Endodermal cell (in vitro differentiated cells): ENCODE data around the gene THAP11. TPM values are rescaled to one million over a fixed set of nuclear protein-coding genes. Genes with fewer than 3 reads are reported as not detected.

ENCODE experiments used
- DNase-seq: peaks from one replicate; pipeline ENCODE4 v3.0.0-alpha.2; 2017
- H3K27ac ChIP-seq: 2 replicates; pipeline ENCODE4 v1.5.1; 2013; ENCODE audit warnings: mild to moderate bottlenecking, low read depth, low read length, moderate library complexity
- H3K27me3 ChIP-seq: 2 replicates; pipeline ENCODE4 v1.6.1; 2013; ENCODE audit warnings: mild to moderate bottlenecking, low read length, moderate library complexity; ENCODE audit not compliant: insufficient read depth, control insufficient read depth, poor library complexity, severe bottlenecking
- H3K36me3 ChIP-seq: 2 replicates; pipeline ENCODE4 v1.7.0; 2013; ENCODE audit warnings: mild to moderate bottlenecking, low read length, moderate library complexity; ENCODE audit not compliant: control insufficient read depth, insufficient read depth
- H3K4me1 ChIP-seq: one replicate; pipeline ENCODE4 v1.7.0; 2013; ENCODE audit warnings: low read length; ENCODE audit not compliant: control insufficient read depth, insufficient read depth
- H3K4me3 ChIP-seq: 2 replicates; pipeline ENCODE4 v1.5.1; 2013; ENCODE audit warnings: mild to moderate bottlenecking, low read length, moderate library complexity
- H3K9ac ChIP-seq: 2 replicates; pipeline ENCODE4 v1.6.1; 2013; ENCODE audit warnings: mild to moderate bottlenecking, low read length, moderate library complexity; ENCODE audit not compliant: poor library complexity, severe bottlenecking; ENCODE audit errors: extremely low read depth
- H3K9me3 ChIP-seq: 2 replicates; pipeline ENCODE4 v1.6.1; 2013; ENCODE audit warnings: mild to moderate bottlenecking, low read length, moderate library complexity; ENCODE audit not compliant: control insufficient read depth
- H3K27ac Mint-ChIP-seq: 2 replicates; pipeline ENCODE4 v1.8.0; 2020; ENCODE audit warnings: mixed read lengths
- H3K27me3 Mint-ChIP-seq: 2 replicates; pipeline ENCODE4 v1.8.0; 2021; ENCODE audit warnings: mild to moderate bottlenecking, mixed read lengths; ENCODE audit not compliant: insufficient read depth
- H3K36me3 Mint-ChIP-seq: 2 replicates; pipeline ENCODE4 v1.8.0; 2020; ENCODE audit warnings: low read depth, mixed read lengths
- H3K4me1 Mint-ChIP-seq: 2 replicates; pipeline ENCODE4 v1.8.0; 2020; ENCODE audit warnings: mixed read lengths
- H3K4me3 Mint-ChIP-seq: 2 replicates; pipeline ENCODE4 v1.8.0; 2020; ENCODE audit warnings: mild to moderate bottlenecking, moderate library complexity, mixed read lengths
- H3K9me3 Mint-ChIP-seq: 2 replicates; pipeline ENCODE4 v1.8.0; 2020; ENCODE audit warnings: mild to moderate bottlenecking, mixed read lengths
- CTCF ChIP-seq: fragments of 200-600 bp; sonication (generic); conservative IDR thresholded peaks from 2 replicates; pipeline ENCODE4 v1.5.0; 2021; ENCODE audit warnings: antibody characterized with exemption, mild to moderate bottlenecking
- WGBS, 2 experiments: methylation state at CpG; one replicate each; pipeline versions ENCODE4 v1.1.5 to v1.1.7; 2013; ENCODE audit warnings: missing lambda C conversion rate in 2 of 2, mixed read lengths in 1 of 2; ENCODE audit not compliant: insufficient coverage in 1 of 2, insufficient read length in 1 of 2; 5-methylcytosine and 5-hydroxymethylcytosine counted together
- total RNA-seq, 2 donors: library from RNA; stranded (reverse); fragmentation: NEBNext Ultra II Directional in 1 of 2; extraction: Animal tissue kit (Norgen Biotek cat#: 25700) in 1 of 2; gene quantifications; 2 replicates in 1 of 2; 3 replicates in 1 of 2; pipeline ENCODE4 v1.2.1, GENCODE V29; 2021

Gene THAP11
- total RNA-seq, 2 donors from 2014 or later, result 28.0 to 32.9 TPM

- Mint-ChIP-seq H3K9me3 (peaks cover 2% of the 10 kb centered on the region), H3K36me3 (no peaks in the 10 kb centered on the region), H3K27me3 (no peaks in the 10 kb centered on the region), H3K27ac (no peak overlapping the region), H3K4me1 (peaks cover 4% of the 10 kb centered on the region), H3K4me3 (no peak overlapping the region)
- peak; percentile 16 for TF ChIP-seq CTCF
- no peak overlapping the region for H3K27ac ChIP-seq
- H3K9me3 ChIP-seq, result no peaks in the 10 kb centered on the region
- H3K9ac ChIP-seq, result no peak overlapping the region
- no peak overlapping the region for H3K4me3 ChIP-seq
- DNase-seq, result peak; percentile 57
- H3K36me3 ChIP-seq, result no peaks in the 10 kb centered on the region
- no peaks in the 10 kb centered on the region for H3K4me1 ChIP-seq
- no peaks in the 10 kb centered on the region for H3K27me3 ChIP-seq
- WGBS, 2 experiments, result 91 to 94% methylated on average over 9 to 11 of the region's 11 CpGs
These were observed 21.4 kb upstream of the THAP11 start for GRCh38 chr16:67820608-67821259.

GRCh38 chr16:67822511-67822910 is 19.6 kb upstream of the THAP11 start:
- no peak overlapping the region for H3K9ac ChIP-seq
- no peak for DNase-seq
- H3K27ac ChIP-seq, result no peak overlapping the region
- H3K27me3 ChIP-seq, result no peaks in the 10 kb centered on the region
- Mint-ChIP-seq H3K27ac (no peak overlapping the region), H3K9me3 (no peaks in the 10 kb centered on the region), H3K4me1 (peaks cover 4% of the 10 kb centered on the region), H3K4me3 (no peak overlapping the region), H3K27me3 (no peaks in the 10 kb centered on the region), H3K36me3 (no peaks in the 10 kb centered on the region)
- no peaks in the 10 kb centered on the region for H3K4me1 ChIP-seq
- WGBS, 2 experiments, result 90 to 95% methylated on average over 2 of the region's 2 CpGs
- no peaks in the 10 kb centered on the region for H3K9me3 ChIP-seq
- H3K36me3 ChIP-seq, result peaks cover 9% of the 10 kb centered on the region
- no peak for TF ChIP-seq CTCF
- no peak overlapping the region for H3K4me3 ChIP-seq

DNA sequence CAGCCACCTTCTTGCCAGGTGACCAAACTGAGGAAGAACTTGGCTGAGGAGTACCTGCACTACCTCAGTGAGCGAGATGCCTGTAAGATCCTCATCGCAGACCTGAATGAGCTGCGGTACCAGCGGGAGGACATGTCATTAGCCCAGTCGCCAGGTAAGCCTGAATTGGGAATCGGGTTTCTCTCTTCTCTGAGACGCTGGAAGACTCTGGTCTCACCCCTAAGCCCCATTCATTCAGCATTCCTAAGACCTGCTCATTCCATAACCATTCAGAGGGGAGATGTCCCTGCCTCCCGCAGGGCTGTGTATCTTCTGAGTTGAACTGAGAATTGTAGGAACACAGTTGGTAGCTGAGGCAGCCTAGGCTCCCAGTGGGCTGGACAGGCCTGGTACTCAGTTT is 17.0 kb upstream of the THAP11 start:
- no peaks in the 10 kb centered on the region for H3K27me3 ChIP-seq
- no peaks in the 10 kb centered on the region for H3K27me3 Mint-ChIP-seq

More for the DNA sequence above, 17.0 kb upstream of the THAP11 start:
- Mint-ChIP-seq H3K4me3 (no peak overlapping the region), H3K4me1 (peaks cover 4% of the 10 kb centered on the region), H3K36me3 (peaks cover 12% of the 10 kb centered on the region), H3K9me3 (no peaks in the 10 kb centered on the region), H3K27ac (peak overlapping the region; percentile 42)
- H3K27ac ChIP-seq, result no peak overlapping the region
- peaks cover 24% of the 10 kb centered on the region for H3K36me3 ChIP-seq
- H3K9me3 ChIP-seq, result no peaks in the 10 kb centered on the region
- 85 to 94% methylated on average over 4 to 8 of the region's 8 CpGs for WGBS, 2 experiments
- H3K4me3 ChIP-seq, result no peak overlapping the region
- H3K9ac ChIP-seq, result no peak overlapping the region
- TF ChIP-seq CTCF, result no peak
- H3K4me1 ChIP-seq, result no peaks in the 10 kb centered on the region
- DNase-seq, result peak; percentile 57
